Breast epithelium (tissue), 3 donors: ENCODE data around the gene TMCC2.

Experiments
- POLR2A ChIP-seq: fragments of 450-650 bp; IDR thresholded peaks from one replicate; pipeline ENCODE4 v1.6.1; 2016; ENCODE audit warnings: antibody characterized with exemption, mild to moderate bottlenecking, moderate library complexity
- TF ChIP-seq, protein P1 (sequence below), 3 donors: fragments of 450-650 bp; IDR thresholded peaks; one replicate each; pipeline ENCODE4 v1.5.1; 2016 to 2017; ENCODE audit warnings: antibody characterized with exemption in 3 of 3, mild to moderate bottlenecking in 3 of 3, moderate library complexity in 3 of 3

- TF ChIP-seq, protein P1, sequence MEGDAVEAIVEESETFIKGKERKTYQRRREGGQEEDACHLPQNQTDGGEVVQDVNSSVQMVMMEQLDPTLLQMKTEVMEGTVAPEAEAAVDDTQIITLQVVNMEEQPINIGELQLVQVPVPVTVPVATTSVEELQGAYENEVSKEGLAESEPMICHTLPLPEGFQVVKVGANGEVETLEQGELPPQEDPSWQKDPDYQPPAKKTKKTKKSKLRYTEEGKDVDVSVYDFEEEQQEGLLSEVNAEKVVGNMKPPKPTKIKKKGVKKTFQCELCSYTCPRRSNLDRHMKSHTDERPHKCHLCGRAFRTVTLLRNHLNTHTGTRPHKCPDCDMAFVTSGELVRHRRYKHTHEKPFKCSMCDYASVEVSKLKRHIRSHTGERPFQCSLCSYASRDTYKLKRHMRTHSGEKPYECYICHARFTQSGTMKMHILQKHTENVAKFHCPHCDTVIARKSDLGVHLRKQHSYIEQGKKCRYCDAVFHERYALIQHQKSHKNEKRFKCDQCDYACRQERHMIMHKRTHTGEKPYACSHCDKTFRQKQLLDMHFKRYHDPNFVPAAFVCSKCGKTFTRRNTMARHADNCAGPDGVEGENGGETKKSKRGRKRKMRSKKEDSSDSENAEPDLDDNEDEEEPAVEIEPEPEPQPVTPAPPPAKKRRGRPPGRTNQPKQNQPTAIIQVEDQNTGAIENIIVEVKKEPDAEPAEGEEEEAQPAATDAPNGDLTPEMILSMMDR (IDR thresholded peaks at IDR 0.05): no peak
- TF ChIP-seq POLR2A: no peak
Measured at GRCh38 chr1:205293350-205294074, 65.8 kb downstream of the TMCC2 start.
